Neural cell (in vitro differentiated cells): ENCODE data around the gene VSTM5. TPM values are rescaled to one million over a fixed set of nuclear protein-coding genes. Genes with fewer than 3 reads are reported as not detected.

Source experiments
- H2AFZ ChIP-seq: fragments of 200-600, 300-800 bp; sonication (generic), shearing (Covaris generic); 2 replicates; pipeline ENCODE4 v1.6.0; 2014; ENCODE audit warnings: low read depth, mild to moderate bottlenecking, antibody characterized with exemption, low read length, moderate library complexity
- H3F3A ChIP-seq: fragments of 200-600 bp; shearing (Covaris generic); 2 replicates; pipeline ENCODE4 v1.6.1; 2016; ENCODE audit warnings: mild to moderate bottlenecking, moderate library complexity, mixed read lengths, antibody characterized with exemption, low read length; ENCODE audit not compliant: insufficient read depth, poor library complexity, severe bottlenecking
- H3K27ac ChIP-seq: fragments of 200-600, 300-800 bp; sonication (generic), shearing (Covaris generic); 2 replicates; pipeline ENCODE4 v1.5.1; 2014; ENCODE audit warnings: mild to moderate bottlenecking, low read length, moderate library complexity
- H3K27me3 ChIP-seq: fragments of 300-800, 200-600 bp; sonication (generic), shearing (Covaris generic); 2 replicates; pipeline ENCODE4 v1.6.0; 2014; ENCODE audit warnings: mild to moderate bottlenecking, low read depth, low read length, moderate library complexity; ENCODE audit not compliant: insufficient read depth
- H3K36me3 ChIP-seq: fragments of 300-800, 200-600 bp; sonication (generic), shearing (Covaris generic); 2 replicates; pipeline ENCODE4 v1.5.1; 2014; ENCODE audit warnings: mild to moderate bottlenecking, antibody characterized with exemption, low read length, moderate library complexity; ENCODE audit not compliant: insufficient read depth
- H3K4me2 ChIP-seq: fragments of 300-800, 200-600 bp; sonication (generic), shearing (Covaris generic); 2 replicates; pipeline ENCODE4 v1.6.0; 2014; ENCODE audit warnings: mild to moderate bottlenecking, low read length
- H3K4me3 ChIP-seq: fragments of 300-800, 200-600 bp; sonication (generic), shearing (Covaris generic); 2 replicates; pipeline ENCODE4 v1.5.1; 2014; ENCODE audit warnings: mild to moderate bottlenecking, low read length, moderate library complexity
- H3K79me2 ChIP-seq: fragments of 200-600 bp; shearing (Covaris generic); replicated peaks from 2 replicates; pipeline ENCODE4 v1.6.0; 2014; ENCODE audit warnings: mild to moderate bottlenecking, low read length, moderate library complexity; ENCODE audit not compliant: insufficient read depth
- H3K9ac ChIP-seq: fragments of 300-800, 200-600 bp; sonication (generic), shearing (Covaris generic); 2 replicates; pipeline ENCODE4 v1.6.1; 2016; ENCODE audit warnings: mild to moderate bottlenecking, low read length, mixed read lengths
- H3K9me2 ChIP-seq: fragments of 200-600 bp; shearing (Covaris generic); 2 replicates; pipeline ENCODE4 v1.6.1; 2016; ENCODE audit warnings: mild to moderate bottlenecking, low read length, mixed read lengths; ENCODE audit not compliant: insufficient read depth
- H3K9me3 ChIP-seq: fragments of 200-600, 300-800 bp; sonication (generic), shearing (Covaris generic); 2 replicates; pipeline ENCODE4 v1.6.1; 2016; ENCODE audit warnings: mild to moderate bottlenecking, mixed run types, low read length, moderate library complexity, mixed read lengths
- H4K20me1 ChIP-seq: fragments of 200-600 bp; shearing (Covaris generic); 2 replicates; pipeline ENCODE4 v1.6.1; 2016; ENCODE audit warnings: mild to moderate bottlenecking, mixed run types; ENCODE audit not compliant: insufficient read depth
- EP300 ChIP-seq: fragments of 450-650 bp; conservative IDR thresholded peaks from 2 replicates; pipeline ENCODE4 v1.6.1; 2014; ENCODE audit warnings: antibody characterized with exemption, mild to moderate bottlenecking, moderate library complexity; ENCODE audit not compliant: poor library complexity, severe bottlenecking
- EZH2 ChIP-seq: fragments of 200-600, 300-800 bp; shearing (Covaris generic), sonication (generic); IDR thresholded peaks from 2 replicates; pipeline ENCODE4 v1.6.1; 2014; ENCODE audit warnings: antibody characterized with exemption, low read length, borderline replicate concordance, mild to moderate bottlenecking; ENCODE audit not compliant: insufficient read depth, poor library complexity, severe bottlenecking
- MXI1 ChIP-seq: fragments of 450-650 bp; conservative IDR thresholded peaks from 2 replicates; pipeline ENCODE4 v1.6.1; 2014; ENCODE audit warnings: antibody characterized with exemption, mild to moderate bottlenecking; ENCODE audit not compliant: poor library complexity, severe bottlenecking
- POLR2AphosphoS5 ChIP-seq: IDR thresholded peaks from 2 replicates; pipeline ENCODE4 v1.6.1; 2012
- RAD21 ChIP-seq: fragments of 450-650 bp; conservative IDR thresholded peaks from 2 replicates; pipeline ENCODE4 v1.6.1; 2014; ENCODE audit warnings: antibody characterized with exemption, mild to moderate bottlenecking, moderate library complexity
- REST ChIP-seq: IDR thresholded peaks from 2 replicates; pipeline ENCODE4 v1.6.1; 2012; ENCODE audit warnings: borderline replicate concordance
- SMC3 ChIP-seq: fragments of 450-650 bp; conservative IDR thresholded peaks from 2 replicates; pipeline ENCODE4 v1.6.1; 2014; ENCODE audit warnings: antibody characterized with exemption, mild to moderate bottlenecking, moderate library complexity; ENCODE audit not compliant: poor library complexity
- TAF1 ChIP-seq: IDR thresholded peaks from 2 replicates; pipeline ENCODE4 v1.6.1; 2012; ENCODE audit warnings: low read depth
- polyA plus RNA-seq: library from polyadenylated mRNA; depleted of rRNA; stranded (reverse); fragments of >200 nt; gene quantifications from 2 replicates; pipeline ENCODE4 v1.2.3, GENCODE V29; 2014
- TF ChIP-seq, protein P1 (sequence below): fragments of 450-650 bp; IDR thresholded peaks from 2 replicates; pipeline ENCODE4 v1.5.1; 2014; ENCODE audit warnings: antibody characterized with exemption, mild to moderate bottlenecking, moderate library complexity; ENCODE audit not compliant: poor library complexity, severe bottlenecking

VSTM5 gene
- polyA plus RNA-seq, 1 donor from 2014 or later = not detected

GRCh38 chr11:93804879-93805278 lies 45.5 kb downstream of the VSTM5 start:
- H3K9me3 ChIP-seq = no peaks in the 10 kb centered on the region
- peaks cover 17% of the 10 kb centered on the region for H3K36me3 ChIP-seq
- H3K9ac ChIP-seq = no peak overlapping the region
- no peak overlapping the region for H2AFZ ChIP-seq
- no peaks in the 10 kb centered on the region for H3K9me2 ChIP-seq
- TF ChIP-seq EP300 = no peak
- no peaks in the 10 kb centered on the region for H3K27me3 ChIP-seq
- no peak overlapping the region for H3K4me2 ChIP-seq
- H3K27ac ChIP-seq = no peak overlapping the region
- no peaks in the 10 kb centered on the region for H3F3A ChIP-seq
- H3K4me3 ChIP-seq = no peak overlapping the region
- H3K79me2 ChIP-seq = peaks cover 13% of the 10 kb centered on the region
- H4K20me1 ChIP-seq = no peaks in the 10 kb centered on the region

DNA sequence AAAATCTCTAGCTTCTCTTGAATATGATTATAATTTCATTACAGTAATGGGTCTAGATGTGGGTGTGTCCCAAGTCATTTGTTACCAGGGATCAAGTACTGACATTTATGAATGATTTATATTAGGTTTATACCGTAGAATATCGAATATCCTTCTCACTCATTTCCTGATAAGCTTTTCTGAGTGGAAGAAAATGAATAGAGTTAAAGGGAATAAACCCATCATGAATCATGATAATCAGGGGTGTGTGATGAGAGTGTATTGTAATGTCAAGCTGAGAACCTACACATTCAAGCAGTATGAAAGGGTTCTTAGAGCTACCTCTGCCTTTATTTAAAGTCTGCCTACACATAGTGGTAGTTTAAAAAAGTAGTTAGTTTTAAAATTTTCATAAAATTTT lies 49.1 kb downstream of the VSTM5 start:
- Histone ChIP-seq H3K9me2 (no peaks in the 10 kb centered on the region), H4K20me1 (no peaks in the 10 kb centered on the region), H3K27me3 (no peaks in the 10 kb centered on the region), H3K4me3 (no peak overlapping the region), H2AFZ (no peak overlapping the region), H3K4me2 (no peak overlapping the region), H3K79me2 (peaks cover 19% of the 10 kb centered on the region), H3K9ac (no peak overlapping the region), H3K27ac (no peak overlapping the region), H3F3A (no peaks in the 10 kb centered on the region), H3K9me3 (no peaks in the 10 kb centered on the region), H3K36me3 (peaks cover 13% of the 10 kb centered on the region)
- TF ChIP-seq EZH2 (no peak), MXI1 (no peak), EP300 (no peak), REST (no peak), RAD21 (no peak), TAF1 (no peak), SMC3 (no peak), POLR2AphosphoS5 (no peak)
- TF ChIP-seq, protein P1, sequence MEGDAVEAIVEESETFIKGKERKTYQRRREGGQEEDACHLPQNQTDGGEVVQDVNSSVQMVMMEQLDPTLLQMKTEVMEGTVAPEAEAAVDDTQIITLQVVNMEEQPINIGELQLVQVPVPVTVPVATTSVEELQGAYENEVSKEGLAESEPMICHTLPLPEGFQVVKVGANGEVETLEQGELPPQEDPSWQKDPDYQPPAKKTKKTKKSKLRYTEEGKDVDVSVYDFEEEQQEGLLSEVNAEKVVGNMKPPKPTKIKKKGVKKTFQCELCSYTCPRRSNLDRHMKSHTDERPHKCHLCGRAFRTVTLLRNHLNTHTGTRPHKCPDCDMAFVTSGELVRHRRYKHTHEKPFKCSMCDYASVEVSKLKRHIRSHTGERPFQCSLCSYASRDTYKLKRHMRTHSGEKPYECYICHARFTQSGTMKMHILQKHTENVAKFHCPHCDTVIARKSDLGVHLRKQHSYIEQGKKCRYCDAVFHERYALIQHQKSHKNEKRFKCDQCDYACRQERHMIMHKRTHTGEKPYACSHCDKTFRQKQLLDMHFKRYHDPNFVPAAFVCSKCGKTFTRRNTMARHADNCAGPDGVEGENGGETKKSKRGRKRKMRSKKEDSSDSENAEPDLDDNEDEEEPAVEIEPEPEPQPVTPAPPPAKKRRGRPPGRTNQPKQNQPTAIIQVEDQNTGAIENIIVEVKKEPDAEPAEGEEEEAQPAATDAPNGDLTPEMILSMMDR = no peak
